GM18505 (cell line): ENCODE results near the gene CDC34.

Experiments used
- ATAC-seq: cut with Tn5 transposase; IDR thresholded peaks from one replicate; pipeline ENCODE4 v1.9.1; 2021; ENCODE audit not compliant: unreplicated experiment
- POLR2A ChIP-seq: IDR thresholded peaks from 4 replicates; pipeline ENCODE4 v1.6.1; 2011; ENCODE audit warnings: borderline replicate concordance; ENCODE audit not compliant: insufficient read depth, insufficient read length; ENCODE audit errors: extremely low read depth

CDC34 gene

GRCh38 chr19:493391-494170 is 38.0 kb upstream of the CDC34 start:
- ATAC-seq: no peak
- no peak for TF ChIP-seq POLR2A

GRCh38 chr19:494171-495080 is 37.1 kb upstream of the CDC34 start:
- ATAC-seq: no peak
- TF ChIP-seq POLR2A: no peak

GRCh38 chr19:495081-495401 is 36.5 kb upstream of the CDC34 start:
- no peak for TF ChIP-seq POLR2A
- no peak for ATAC-seq

- ATAC-seq: no peak
- no peak for TF ChIP-seq POLR2A
These were observed 36.0 kb upstream of the CDC34 start for GRCh38 chr19:495402-496111.

GRCh38 chr19:496112-496665 is 35.4 kb upstream of the CDC34 start, which contains the start of gene MADCAM1:
TSS of gene MADCAM1 (plus strand) at chr19:496486. CDS start at chr19:496500, 14 bp downstream.
- no peak for ATAC-seq
- no peak for TF ChIP-seq POLR2A

GRCh38 chr19:496986-497385 is 34.6 kb upstream of the CDC34 start:
- TF ChIP-seq POLR2A: no peak
- ATAC-seq: no peak

GRCh38 chr19:497491-497868 is 34.1 kb upstream of the CDC34 start:
- TF ChIP-seq POLR2A: no peak
- no peak for ATAC-seq

- no peak for TF ChIP-seq POLR2A
- no peak for ATAC-seq
These were observed 33.6 kb upstream of the CDC34 start for GRCh38 chr19:497869-498510.

GRCh38 chr19:498511-498891 is 33.1 kb upstream of the CDC34 start:
- TF ChIP-seq POLR2A: no peak

GRCh38 chr19:498977-499623 is 32.5 kb upstream of the CDC34 start:
- no peak for ATAC-seq
- TF ChIP-seq POLR2A: no peak

More at GRCh38 chr19:498511-498891, 33.1 kb upstream of the CDC34 start:
- no peak for ATAC-seq

GRCh38 chr19:501646-502045 is 29.9 kb upstream of the CDC34 start:
- TF ChIP-seq POLR2A: no peak

GRCh38 chr19:504616-505015 is 26.9 kb upstream of the CDC34 start:
- ATAC-seq: no peak
- no peak for TF ChIP-seq POLR2A

More at GRCh38 chr19:501646-502045, 29.9 kb upstream of the CDC34 start:
- no peak for ATAC-seq
